Measurements from ENCODE around the gene CCDC74A.

The CCDC74A gene

GRCh38 chr2:131580187-131580586 lies 52.5 kb downstream of the CCDC74A start:
- H3K27ac Mint-ChIP-seq, result no peak overlapping the region
- no peak overlapping the region for H3K4me3 Mint-ChIP-seq
- no peaks in the 10 kb centered on the region for H3K36me3 Mint-ChIP-seq (ENCODE audit: insufficient read depth)
- no peaks in the 10 kb centered on the region for H3K4me1 Mint-ChIP-seq (ENCODE audit: low read depth in 2 of 2)
- peaks cover 81 to 99% of the 10 kb centered on the region in 2 donors for H3K27me3 Mint-ChIP-seq
- DNase-seq, result no peak
- peaks cover 0 to 2% of the 10 kb centered on the region in 2 donors for H3K9me3 Mint-ChIP-seq
- no peak for ATAC-seq (replicated peaks)

Measured in effector memory CD8-positive, alpha-beta T cell (primary cell).